Kidney (tissue), 14 donors: ENCODE data around the gene COPS7B. TPM values are rescaled to one million over a fixed set of nuclear protein-coding genes. Genes with fewer than 3 reads are reported as not detected.

ENCODE experiments used
- DNase-seq, 5 donors: peaks; one replicate each; pipeline ENCODE4 v3.0.0-alpha.2; 2013 to 2020
- FAIRE-seq: peaks from 2 replicates; lab custom pipeline; 2012; peaks lifted over from hg19 to GRCh38; lab: Jason Lieb, UNC
- H3K27ac ChIP-seq, 2 donors: one replicate each; pipeline ENCODE4 v1.7.0; 2013; ENCODE audit warnings: low read depth in 2 of 2, low read length in 2 of 2, inconsistent platforms in 1 of 2
- H3K27me3 ChIP-seq: one replicate; pipeline ENCODE4 v1.7.1; 2013; ENCODE audit warnings: low read length, inconsistent platforms; ENCODE audit not compliant: control insufficient read depth, insufficient read depth
- H3K36me3 ChIP-seq, 3 donors: one replicate each; pipeline versions ENCODE4 v1.7.0 to v1.7.1; 2013; ENCODE audit warnings: low read length in 3 of 3, control low read depth in 1 of 3, inconsistent platforms in 1 of 3; ENCODE audit not compliant: insufficient read depth in 3 of 3, control insufficient read depth in 2 of 3
- H3K4me1 ChIP-seq, 3 donors: one replicate each; pipeline versions ENCODE4 v1.7.0 to v1.7.1; 2013; ENCODE audit warnings: low read length in 3 of 3, inconsistent platforms in 1 of 3, low read depth in 1 of 3; ENCODE audit not compliant: control insufficient read depth in 2 of 3, insufficient read depth in 2 of 3
- H3K4me3 ChIP-seq, 3 donors: one replicate each; pipeline versions ENCODE4 v1.7.0 to v1.8.1; 2013; ENCODE audit warnings: low read length in 3 of 3, control low read depth in 1 of 3, inconsistent platforms in 1 of 3
- H3K9ac ChIP-seq, 3 donors: one replicate each; pipeline versions ENCODE4 v1.7.0 to v1.7.1; 2013; ENCODE audit warnings: low read length in 3 of 3, control low read depth in 1 of 3, inconsistent platforms in 1 of 3
- H3K9me3 ChIP-seq, 3 donors: one replicate each; pipeline versions ENCODE4 v1.7.0 to v1.7.1; 2013; ENCODE audit warnings: low read length in 3 of 3, control low read depth in 1 of 3, inconsistent platforms in 1 of 3; ENCODE audit not compliant: control insufficient read depth in 2 of 3, insufficient read depth in 1 of 3
- CTCF ChIP-seq: IDR thresholded peaks from 3 replicates; pipeline ENCODE4 v1.5.1; 2012; ENCODE audit warnings: mild to moderate bottlenecking, moderate library complexity, borderline replicate concordance; ENCODE audit not compliant: insufficient read depth; ENCODE audit errors: extremely low read depth
- intact Hi-C: fragments of 100-400 bp; cut with DNase I; formaldehyde crosslinking; loops from one replicate; pipeline ENCODE4 v1.11.1; 2022
- polyA plus RNA-seq: library from polyadenylated mRNA; stranded (reverse); fragments of 350-450 nt; fragmentation: Illumina TruSeq; extraction: RNeasy Lipid Tissue Mini Kit (QIAGEN cat#74804); gene quantifications from one replicate; pipeline ENCODE4 v1.2.3, GENCODE V29; 2014; ENCODE audit warnings: low read depth, low replicate concordance; ENCODE audit not compliant: insufficient read depth
- total RNA-seq: library from RNA; stranded (reverse); fragmentation: NEBNext Ultra II Directional; extraction: Animal tissue kit (Norgen Biotek cat#: 25700); gene quantifications from one replicate; pipeline ENCODE4 v1.2.1, GENCODE V29; 2021
- donor health status: control.
- donor health status: control.
- donor health status: control.
- donor health status: control.
- donor health status: control.
- donor health status: DM: yes; HTN: yes; CAD: no.
- donor health status: Normal renal cell carcinoma (clear cell type).

The COPS7B gene
- total and polyA plus RNA-seq, 2 donors from 2014 or later: 21.9 to 33.0 TPM

GRCh38 chr2:231819447-231820042 is 33.3 kb downstream of the COPS7B start:
- FAIRE-seq: no peak

DNA sequence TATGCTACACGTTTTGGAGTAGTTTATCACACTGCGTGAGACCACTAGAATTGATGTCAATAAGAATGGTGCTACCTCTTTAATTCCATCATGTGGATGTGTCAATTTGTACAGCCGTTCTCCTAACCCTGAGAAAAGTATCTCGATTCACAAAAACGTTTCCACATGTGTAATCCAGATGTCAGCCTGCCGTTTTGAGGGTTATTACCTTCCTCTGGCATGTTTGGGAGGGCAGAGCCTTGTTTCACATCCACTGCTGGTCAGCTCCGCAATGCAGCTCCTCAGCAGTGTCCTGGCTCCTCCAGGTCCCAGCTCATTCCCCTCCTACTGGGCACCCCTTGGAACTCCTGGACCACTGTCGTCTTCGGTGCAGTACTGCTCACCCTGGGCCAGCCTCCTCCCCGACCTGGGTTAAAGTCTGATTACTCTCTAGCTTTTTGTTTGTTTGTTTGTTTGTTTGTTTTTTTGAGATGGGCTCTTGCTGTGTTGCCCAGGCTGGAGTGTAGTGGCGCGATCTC is 34.6 kb downstream of the COPS7B start:
- TF ChIP-seq CTCF: no peak
- no peak overlapping the region for H3K9ac ChIP-seq
- no peak overlapping the region for H3K4me3 ChIP-seq

More at GRCh38 chr2:231819447-231820042, 33.3 kb downstream of the COPS7B start:
- TF ChIP-seq CTCF: no peak
- Histone ChIP-seq H3K4me1 (no peaks in the 10 kb centered on the region), H3K27me3 (no peaks in the 10 kb centered on the region), H3K9me3 (peaks cover 0 to 5% (median 4%) of the 10 kb centered on the region in 3 donors), H3K27ac (no peak overlapping the region), H3K4me3 (no peak overlapping the region), H3K9ac (no peak overlapping the region), H3K36me3 (no peaks in the 10 kb centered on the region)
- no peak for DNase-seq
- intact Hi-C loops: no loop called here

DNA sequence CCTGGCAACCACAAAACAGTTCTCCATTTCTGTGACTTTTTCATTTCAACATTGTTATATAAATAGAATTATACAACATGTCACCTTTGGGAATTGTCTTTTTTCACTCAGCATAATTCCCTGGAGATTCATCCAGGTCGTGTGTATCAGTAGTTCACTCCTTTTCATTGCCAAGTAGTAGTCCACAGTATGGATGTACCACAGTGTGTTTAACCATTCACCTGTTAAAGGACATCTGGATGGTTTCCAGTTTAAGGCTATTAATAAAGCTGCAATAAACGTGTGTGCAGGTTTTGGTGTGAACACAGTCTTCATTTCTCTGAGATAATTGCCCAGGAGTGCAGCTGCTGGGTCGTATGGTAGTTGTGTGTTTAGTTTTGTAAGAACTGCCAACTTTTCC is 35.7 kb downstream of the COPS7B start:
- H3K9me3 ChIP-seq: peaks cover 0 to 5% (median 4%) of the 10 kb centered on the region in 3 donors
- no peak overlapping the region for H3K4me3 ChIP-seq
- no peak for FAIRE-seq
- intact Hi-C loops: no loop called here
- DNase-seq: no peak
- H3K9ac ChIP-seq: no peak overlapping the region
- H3K27me3 ChIP-seq: no peaks in the 10 kb centered on the region
- H3K4me1 ChIP-seq: no peaks in the 10 kb centered on the region
- no peak overlapping the region for H3K27ac ChIP-seq
- no peaks in the 10 kb centered on the region for H3K36me3 ChIP-seq
- TF ChIP-seq CTCF: no peak

More for the DNA sequence above, 34.6 kb downstream of the COPS7B start:
- Histone ChIP-seq H3K27ac (no peak overlapping the region), H3K9me3 (peaks cover 0 to 5% (median 4%) of the 10 kb centered on the region in 3 donors), H3K4me1 (no peaks in the 10 kb centered on the region), H3K27me3 (no peaks in the 10 kb centered on the region), H3K36me3 (no peaks in the 10 kb centered on the region)
- intact Hi-C loops: no loop called here
- no peak for DNase-seq
- no peak for FAIRE-seq
